Measurements from ENCODE around the gene ARHGEF5.

- TF ChIP-seq EZH2phosphoT487 (IDR thresholded peaks at IDR 0.05; ENCODE audit: borderline replicate concordance, low read depth, low read length) (no peak), CTCF (conservative IDR thresholded peaks at IDR 0.05; ENCODE audit: low read length) (no peak)
Observed at GRCh38 chr7:144386741-144387140, 31.5 kb downstream of the ARHGEF5 start.
